ENCODE data around the gene FAM20C.
"Not testable (repeated sequence)": the region's sequence is repeated elsewhere in the genome, so short reads cannot be mapped to it uniquely, and the experiment has no call there.

The FAM20C gene

DNA sequence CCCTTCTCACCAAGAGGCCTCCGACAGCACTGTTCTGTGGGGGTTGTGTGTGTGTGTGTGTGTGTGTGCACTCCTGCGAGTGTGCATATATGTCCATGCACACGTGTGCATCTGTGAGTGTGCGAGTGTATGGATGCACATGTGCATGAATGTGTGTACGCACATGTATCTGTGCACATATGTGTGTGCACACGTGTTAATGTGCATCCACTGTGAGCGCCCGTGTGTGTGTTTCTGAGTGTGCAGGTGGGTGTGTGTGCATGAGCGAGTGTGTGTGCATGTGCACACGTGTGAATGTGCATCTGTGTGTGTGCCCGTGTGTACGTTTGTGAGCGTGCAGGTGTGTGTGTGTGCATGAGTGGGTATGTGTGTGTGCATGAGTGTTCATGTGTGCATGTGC lies 49.1 kb downstream of the FAM20C start:
- TF ChIP-seq SPI1 (IDR thresholded peaks at IDR 0.05; ENCODE audit: borderline replicate concordance, low read depth), result no peak
- TF ChIP-seq, protein P1, sequence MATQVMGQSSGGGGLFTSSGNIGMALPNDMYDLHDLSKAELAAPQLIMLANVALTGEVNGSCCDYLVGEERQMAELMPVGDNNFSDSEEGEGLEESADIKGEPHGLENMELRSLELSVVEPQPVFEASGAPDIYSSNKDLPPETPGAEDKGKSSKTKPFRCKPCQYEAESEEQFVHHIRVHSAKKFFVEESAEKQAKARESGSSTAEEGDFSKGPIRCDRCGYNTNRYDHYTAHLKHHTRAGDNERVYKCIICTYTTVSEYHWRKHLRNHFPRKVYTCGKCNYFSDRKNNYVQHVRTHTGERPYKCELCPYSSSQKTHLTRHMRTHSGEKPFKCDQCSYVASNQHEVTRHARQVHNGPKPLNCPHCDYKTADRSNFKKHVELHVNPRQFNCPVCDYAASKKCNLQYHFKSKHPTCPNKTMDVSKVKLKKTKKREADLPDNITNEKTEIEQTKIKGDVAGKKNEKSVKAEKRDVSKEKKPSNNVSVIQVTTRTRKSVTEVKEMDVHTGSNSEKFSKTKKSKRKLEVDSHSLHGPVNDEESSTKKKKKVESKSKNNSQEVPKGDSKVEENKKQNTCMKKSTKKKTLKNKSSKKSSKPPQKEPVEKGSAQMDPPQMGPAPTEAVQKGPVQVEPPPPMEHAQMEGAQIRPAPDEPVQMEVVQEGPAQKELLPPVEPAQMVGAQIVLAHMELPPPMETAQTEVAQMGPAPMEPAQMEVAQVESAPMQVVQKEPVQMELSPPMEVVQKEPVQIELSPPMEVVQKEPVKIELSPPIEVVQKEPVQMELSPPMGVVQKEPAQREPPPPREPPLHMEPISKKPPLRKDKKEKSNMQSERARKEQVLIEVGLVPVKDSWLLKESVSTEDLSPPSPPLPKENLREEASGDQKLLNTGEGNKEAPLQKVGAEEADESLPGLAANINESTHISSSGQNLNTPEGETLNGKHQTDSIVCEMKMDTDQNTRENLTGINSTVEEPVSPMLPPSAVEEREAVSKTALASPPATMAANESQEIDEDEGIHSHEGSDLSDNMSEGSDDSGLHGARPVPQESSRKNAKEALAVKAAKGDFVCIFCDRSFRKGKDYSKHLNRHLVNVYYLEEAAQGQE (IDR thresholded peaks at IDR 0.05; ENCODE audit: insufficient replicate concordance, low read depth), result no peak
- no peak for TF ChIP-seq POLR2AphosphoS5 (IDR thresholded peaks at IDR 0.05; ENCODE audit: low read depth)
- no peak for TF ChIP-seq GABPA (IDR thresholded peaks at IDR 0.05; ENCODE audit: low read depth)
- TF ChIP-seq, protein P2, sequence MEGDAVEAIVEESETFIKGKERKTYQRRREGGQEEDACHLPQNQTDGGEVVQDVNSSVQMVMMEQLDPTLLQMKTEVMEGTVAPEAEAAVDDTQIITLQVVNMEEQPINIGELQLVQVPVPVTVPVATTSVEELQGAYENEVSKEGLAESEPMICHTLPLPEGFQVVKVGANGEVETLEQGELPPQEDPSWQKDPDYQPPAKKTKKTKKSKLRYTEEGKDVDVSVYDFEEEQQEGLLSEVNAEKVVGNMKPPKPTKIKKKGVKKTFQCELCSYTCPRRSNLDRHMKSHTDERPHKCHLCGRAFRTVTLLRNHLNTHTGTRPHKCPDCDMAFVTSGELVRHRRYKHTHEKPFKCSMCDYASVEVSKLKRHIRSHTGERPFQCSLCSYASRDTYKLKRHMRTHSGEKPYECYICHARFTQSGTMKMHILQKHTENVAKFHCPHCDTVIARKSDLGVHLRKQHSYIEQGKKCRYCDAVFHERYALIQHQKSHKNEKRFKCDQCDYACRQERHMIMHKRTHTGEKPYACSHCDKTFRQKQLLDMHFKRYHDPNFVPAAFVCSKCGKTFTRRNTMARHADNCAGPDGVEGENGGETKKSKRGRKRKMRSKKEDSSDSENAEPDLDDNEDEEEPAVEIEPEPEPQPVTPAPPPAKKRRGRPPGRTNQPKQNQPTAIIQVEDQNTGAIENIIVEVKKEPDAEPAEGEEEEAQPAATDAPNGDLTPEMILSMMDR (IDR thresholded peaks at IDR 0.05; ENCODE audit: insufficient read depth, low read length), result no peak
- H3K4me3 ChIP-seq (replicated peaks; ENCODE audit: insufficient read depth, low read length), result no peak overlapping the region
- no peak overlapping the region for H3K27ac ChIP-seq (replicated peaks)
- no peaks in the 10 kb centered on the region for H3K27me3 ChIP-seq (ENCODE audit: insufficient read depth, poor library complexity, severe bottlenecking)
- DNase-seq (ENCODE audit: low read depth in 1 of 2, low spot score in 1 of 2), result no peak

DNA sequence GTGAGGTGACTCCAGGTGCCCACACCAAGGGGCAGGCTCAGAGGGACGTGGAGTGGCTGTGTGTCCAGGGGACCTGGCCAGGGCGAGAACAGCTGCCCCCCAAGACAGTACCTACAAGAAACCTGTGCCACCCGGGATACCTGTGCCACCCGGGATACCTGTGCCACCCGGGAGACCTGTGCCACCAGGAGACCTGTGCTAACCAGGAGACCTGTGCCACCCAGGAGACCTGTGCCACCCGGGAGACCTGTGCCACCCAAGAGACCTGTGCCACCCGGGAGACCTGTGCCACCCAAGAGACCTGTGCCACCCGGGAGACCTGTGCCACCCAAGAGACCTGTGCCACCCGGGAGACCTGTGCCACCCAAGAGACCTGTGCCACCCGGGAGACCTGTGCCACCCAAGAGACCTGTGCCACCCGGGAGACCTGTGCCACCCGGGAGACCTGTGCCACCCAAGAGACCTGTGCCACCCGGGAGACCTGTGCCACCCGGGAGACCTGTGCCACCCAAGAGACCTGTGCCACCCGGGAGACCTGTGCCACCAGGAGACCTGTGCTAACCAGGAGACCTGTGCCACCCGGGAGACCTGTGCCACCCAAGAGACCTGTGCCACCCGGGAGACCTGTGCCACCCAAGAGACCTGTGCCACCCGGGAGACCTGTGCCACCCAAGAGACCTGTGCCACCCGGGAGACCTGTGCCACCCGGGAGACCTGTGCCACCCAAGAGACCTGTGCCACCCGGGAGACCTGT lies 50.6 kb downstream of the FAM20C start:
- H3K4me3 ChIP-seq (replicated peaks; ENCODE audit: insufficient read depth, low read length); H3K27ac ChIP-seq (replicated peaks); H3K27me3 ChIP-seq (ENCODE audit: insufficient read depth, poor library complexity, severe bottlenecking); DNase-seq (ENCODE audit: low read depth in 1 of 2, low spot score in 1 of 2): not testable (repeated sequence)

DNA sequence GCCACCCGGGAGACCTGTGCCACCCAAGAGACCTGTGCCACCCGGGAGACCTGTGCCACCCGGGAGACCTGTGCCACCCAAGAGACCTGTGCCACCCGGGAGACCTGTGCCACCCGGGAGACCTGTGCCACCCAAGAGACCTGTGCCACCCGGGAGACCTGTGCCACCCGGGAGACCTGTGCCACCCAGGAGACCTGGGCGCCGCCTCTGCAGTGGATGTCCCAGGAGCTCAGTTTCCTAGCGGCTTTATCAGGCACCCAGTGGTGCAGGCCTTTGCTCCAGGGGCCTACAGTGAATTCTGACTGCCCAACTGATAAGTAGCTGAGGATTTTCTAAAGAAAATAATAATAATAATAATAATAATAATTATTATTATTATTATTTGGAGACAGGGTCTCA lies 51.2 kb downstream of the FAM20C start:
- H3K27ac ChIP-seq (replicated peaks); H3K27me3 ChIP-seq (ENCODE audit: insufficient read depth, poor library complexity, severe bottlenecking); DNase-seq (ENCODE audit: low read depth in 1 of 2, low spot score in 1 of 2): not testable (repeated sequence)

DNA sequence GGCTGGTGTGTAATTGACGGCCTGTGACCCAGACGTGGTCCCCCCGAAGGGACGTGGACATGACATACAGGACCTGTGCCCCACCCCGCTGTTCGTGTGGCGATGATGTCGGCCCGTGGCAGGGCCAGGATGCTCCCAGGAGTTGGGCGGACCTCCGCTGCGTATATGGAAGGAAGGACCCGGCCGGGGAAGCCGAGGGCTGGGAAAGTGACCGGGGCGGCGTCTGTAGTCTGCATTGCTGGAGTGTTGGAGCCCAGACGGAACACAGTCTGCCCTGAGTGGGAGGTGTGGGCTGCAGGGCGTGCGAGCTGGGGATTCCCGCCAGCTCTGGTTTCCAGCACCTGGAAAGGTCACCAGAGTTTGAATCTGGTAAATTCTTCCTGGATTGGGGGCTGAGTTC lies 52.6 kb downstream of the FAM20C start:
- DNase-seq (ENCODE audit: low read depth in 1 of 2, low spot score in 1 of 2), result no peak
- Histone ChIP-seq H3K4me3 (replicated peaks; ENCODE audit: insufficient read depth, low read length) (no peak overlapping the region), H3K27ac (replicated peaks) (no peak overlapping the region), H3K27me3 (ENCODE audit: insufficient read depth, poor library complexity, severe bottlenecking) (no peaks in the 10 kb centered on the region)
- TF ChIP-seq POLR2AphosphoS5 (IDR thresholded peaks at IDR 0.05; ENCODE audit: low read depth), result no peak
- TF ChIP-seq, protein P1 (IDR thresholded peaks at IDR 0.05; ENCODE audit: insufficient replicate concordance, low read depth), result no peak

More for the DNA sequence above, 51.2 kb downstream of the FAM20C start:
- H3K4me3 ChIP-seq (replicated peaks; ENCODE audit: insufficient read depth, low read length), result not testable (repeated sequence)

DNA sequence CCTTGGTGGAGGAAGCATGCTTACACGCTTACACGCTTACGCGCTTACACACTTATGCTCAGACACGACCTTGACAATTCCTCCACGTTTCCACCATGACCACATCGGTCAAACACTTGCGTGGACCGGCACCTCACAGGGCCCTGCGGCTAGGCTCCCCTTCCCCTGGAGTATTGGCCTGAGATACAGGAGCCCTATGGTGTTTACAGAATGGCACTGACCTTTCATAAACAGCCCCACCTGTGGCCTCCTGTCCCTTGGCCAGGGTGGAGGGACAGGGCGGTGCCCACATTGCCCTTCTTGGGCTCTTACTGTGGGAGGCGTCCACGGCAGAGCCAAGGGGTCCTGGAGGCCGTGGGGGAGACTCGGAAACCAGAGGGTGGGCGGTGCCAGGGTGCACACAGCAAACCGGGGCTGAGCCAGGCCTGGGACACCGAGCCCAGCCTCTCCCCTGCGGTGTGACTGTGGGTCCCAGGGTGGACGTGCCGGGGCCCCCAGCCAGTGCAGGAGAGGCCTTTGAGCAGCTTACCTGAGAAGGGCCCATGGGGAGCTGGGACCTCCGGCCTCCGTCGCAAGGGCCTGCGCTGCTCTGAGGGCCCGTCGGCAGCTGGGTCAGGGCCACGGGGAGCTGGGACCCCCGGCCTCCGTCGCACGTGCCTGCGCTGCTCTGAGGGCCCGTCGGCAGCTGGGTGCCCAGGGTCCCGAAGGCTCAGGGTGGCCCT lies 53.4 kb downstream of the FAM20C start:
- H3K27me3 ChIP-seq (ENCODE audit: insufficient read depth, poor library complexity, severe bottlenecking), result no peaks in the 10 kb centered on the region
- H3K27ac ChIP-seq (replicated peaks), result no peak overlapping the region
- H3K4me3 ChIP-seq (replicated peaks; ENCODE audit: insufficient read depth, low read length), result no peak overlapping the region
- no peak for TF ChIP-seq GABPA (IDR thresholded peaks at IDR 0.05; ENCODE audit: low read depth)
- TF ChIP-seq SPI1 (IDR thresholded peaks at IDR 0.05; ENCODE audit: borderline replicate concordance, low read depth), result no peak
- TF ChIP-seq POLR2AphosphoS5 (IDR thresholded peaks at IDR 0.05; ENCODE audit: low read depth), result no peak
- TF ChIP-seq, protein P2 (IDR thresholded peaks at IDR 0.05; ENCODE audit: insufficient read depth, low read length), result no peak
- TF ChIP-seq, protein P1 (IDR thresholded peaks at IDR 0.05; ENCODE audit: insufficient replicate concordance, low read depth), result no peak
- DNase-seq (ENCODE audit: low read depth in 1 of 2, low spot score in 1 of 2), result no peak

Measured in HL-60 (cell line).